C4-2B (cell line): Measurements from ENCODE around the gene GOLT1A.

Source experiments
- ZFX ChIP-seq: fragments of 450-650 bp; IDR thresholded peaks from 2 replicates; pipeline ENCODE4 v1.6.1; 2017
- TF ChIP-seq, protein P1 (sequence below): fragments of 450-650 bp; conservative IDR thresholded peaks from 2 replicates; pipeline ENCODE4 v1.5.1; 2017; ENCODE audit warnings: mild to moderate bottlenecking

DNA sequence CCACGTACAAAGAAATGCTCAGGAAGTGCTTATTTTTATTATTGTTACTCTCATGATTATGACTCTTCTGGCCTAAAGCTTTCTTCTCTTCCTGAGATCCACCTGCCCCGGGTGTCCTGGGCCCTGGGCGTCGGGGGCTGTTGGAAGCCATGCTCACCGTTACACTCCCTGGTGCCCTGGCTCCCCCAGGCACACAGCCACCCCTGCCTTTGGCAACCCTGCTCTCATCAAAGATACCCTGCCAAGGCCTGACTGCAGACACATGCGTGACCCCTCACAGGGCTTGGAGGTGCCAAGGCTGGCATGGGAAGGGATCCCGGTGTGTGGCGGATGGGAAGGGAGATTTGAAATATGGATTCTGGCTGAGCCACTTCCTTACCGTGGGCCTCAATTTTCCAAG, 14.2 kb downstream of the GOLT1A start:
- TF ChIP-seq, protein P1, sequence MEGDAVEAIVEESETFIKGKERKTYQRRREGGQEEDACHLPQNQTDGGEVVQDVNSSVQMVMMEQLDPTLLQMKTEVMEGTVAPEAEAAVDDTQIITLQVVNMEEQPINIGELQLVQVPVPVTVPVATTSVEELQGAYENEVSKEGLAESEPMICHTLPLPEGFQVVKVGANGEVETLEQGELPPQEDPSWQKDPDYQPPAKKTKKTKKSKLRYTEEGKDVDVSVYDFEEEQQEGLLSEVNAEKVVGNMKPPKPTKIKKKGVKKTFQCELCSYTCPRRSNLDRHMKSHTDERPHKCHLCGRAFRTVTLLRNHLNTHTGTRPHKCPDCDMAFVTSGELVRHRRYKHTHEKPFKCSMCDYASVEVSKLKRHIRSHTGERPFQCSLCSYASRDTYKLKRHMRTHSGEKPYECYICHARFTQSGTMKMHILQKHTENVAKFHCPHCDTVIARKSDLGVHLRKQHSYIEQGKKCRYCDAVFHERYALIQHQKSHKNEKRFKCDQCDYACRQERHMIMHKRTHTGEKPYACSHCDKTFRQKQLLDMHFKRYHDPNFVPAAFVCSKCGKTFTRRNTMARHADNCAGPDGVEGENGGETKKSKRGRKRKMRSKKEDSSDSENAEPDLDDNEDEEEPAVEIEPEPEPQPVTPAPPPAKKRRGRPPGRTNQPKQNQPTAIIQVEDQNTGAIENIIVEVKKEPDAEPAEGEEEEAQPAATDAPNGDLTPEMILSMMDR = no peak
- TF ChIP-seq ZFX = no peak
